HL-60 (cell line): ENCODE results near the gene MAFG.

Source experiments
- CTCF ChIP-seq: IDR thresholded peaks from one replicate; pipeline ENCODE4 v1.5.1; 2011; ENCODE audit warnings: low read length, control low read depth, inconsistent platforms; ENCODE audit not compliant: insufficient read depth
- POLR2AphosphoS5 ChIP-seq: IDR thresholded peaks from 2 replicates; pipeline ENCODE4 v1.6.1; 2012; ENCODE audit warnings: low read depth

DNA sequence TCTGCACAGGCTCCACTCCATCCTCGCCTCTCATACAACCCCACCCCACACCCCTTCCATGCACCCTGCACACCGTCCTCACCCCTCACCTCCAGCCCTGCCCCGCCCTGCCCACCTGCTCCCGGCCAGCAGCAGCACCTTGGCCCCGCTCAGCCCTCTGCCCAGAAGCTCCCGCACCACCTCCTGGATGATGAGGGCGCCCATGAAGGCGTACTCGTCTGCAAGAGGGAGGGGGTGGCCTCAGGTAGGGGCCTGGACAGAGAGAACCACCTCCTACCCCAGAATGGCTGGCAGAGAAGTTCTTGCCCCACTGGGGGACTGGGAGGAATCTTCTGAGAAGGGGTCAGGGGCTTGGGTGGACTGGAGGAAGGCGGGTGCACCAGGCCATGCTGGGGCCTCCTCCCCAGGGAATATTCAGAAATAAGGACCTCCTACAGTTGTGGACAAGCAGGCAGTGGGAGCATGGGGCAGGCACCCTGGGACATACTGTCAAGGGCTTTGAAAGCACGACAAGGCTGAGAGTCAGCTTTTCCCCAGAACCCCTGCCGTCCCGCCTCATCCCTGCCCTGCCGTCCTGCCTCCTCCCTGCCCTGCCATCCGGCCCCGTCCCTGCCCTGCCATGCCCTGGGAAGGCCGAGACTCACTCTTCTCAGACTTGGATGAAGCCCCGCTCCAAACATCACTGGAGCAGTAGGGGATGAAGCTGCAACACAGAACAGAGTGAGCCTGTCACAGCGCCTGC lies 30.3 kb upstream of the MAFG start:
- no peak for TF ChIP-seq CTCF
- TF ChIP-seq POLR2AphosphoS5: no peak
